ENCODE data around the gene TPPP2. TPM values are rescaled to one million over a fixed set of nuclear protein-coding genes. Genes with fewer than 3 reads are reported as not detected.

The TPPP2 gene
- total RNA-seq, 1 experiment from 2014 or later: not detected

- H3K4me1 Mint-ChIP-seq (ENCODE audit: insufficient read depth, unreplicated experiment): no peaks in the 10 kb centered on the region
- BruUV-seq (replicated peaks): no TSS peak
- no peak for DNase-seq (ENCODE audit: unreplicated experiment)
- H3K9me3 Mint-ChIP-seq (ENCODE audit: unreplicated experiment): no peaks in the 10 kb centered on the region
- TF ChIP-seq, protein P1, sequence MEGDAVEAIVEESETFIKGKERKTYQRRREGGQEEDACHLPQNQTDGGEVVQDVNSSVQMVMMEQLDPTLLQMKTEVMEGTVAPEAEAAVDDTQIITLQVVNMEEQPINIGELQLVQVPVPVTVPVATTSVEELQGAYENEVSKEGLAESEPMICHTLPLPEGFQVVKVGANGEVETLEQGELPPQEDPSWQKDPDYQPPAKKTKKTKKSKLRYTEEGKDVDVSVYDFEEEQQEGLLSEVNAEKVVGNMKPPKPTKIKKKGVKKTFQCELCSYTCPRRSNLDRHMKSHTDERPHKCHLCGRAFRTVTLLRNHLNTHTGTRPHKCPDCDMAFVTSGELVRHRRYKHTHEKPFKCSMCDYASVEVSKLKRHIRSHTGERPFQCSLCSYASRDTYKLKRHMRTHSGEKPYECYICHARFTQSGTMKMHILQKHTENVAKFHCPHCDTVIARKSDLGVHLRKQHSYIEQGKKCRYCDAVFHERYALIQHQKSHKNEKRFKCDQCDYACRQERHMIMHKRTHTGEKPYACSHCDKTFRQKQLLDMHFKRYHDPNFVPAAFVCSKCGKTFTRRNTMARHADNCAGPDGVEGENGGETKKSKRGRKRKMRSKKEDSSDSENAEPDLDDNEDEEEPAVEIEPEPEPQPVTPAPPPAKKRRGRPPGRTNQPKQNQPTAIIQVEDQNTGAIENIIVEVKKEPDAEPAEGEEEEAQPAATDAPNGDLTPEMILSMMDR (IDR thresholded peaks at IDR 0.05; ENCODE audit: unreplicated experiment): no peak
- peaks cover 20% of the 10 kb centered on the region for H3K27me3 Mint-ChIP-seq (ENCODE audit: insufficient read depth, unreplicated experiment)
- no peak overlapping the region for H3K27ac Mint-ChIP-seq (ENCODE audit: low read depth, unreplicated experiment)
- no peak overlapping the region for H3K4me3 Mint-ChIP-seq (ENCODE audit: unreplicated experiment)
- no peaks in the 10 kb centered on the region for H3K36me3 Mint-ChIP-seq (ENCODE audit: insufficient read depth, unreplicated experiment)
- CTCF ChIA-PET: interaction anchor here (0.6 to 14.8 kb wide), 8 partner anchors 8 to 168 kb away, joined by 3 to 391 read pairs (median 6); partner anchors contain the start of gene RNASE7
- intact Hi-C loops (cut with micrococcal nuclease): no loop called here
- POLR2A ChIA-PET: no interaction called here
Observed at GRCh38 chr14:21023174-21023573, 6.8 kb upstream of the TPPP2 start.

DNA sequence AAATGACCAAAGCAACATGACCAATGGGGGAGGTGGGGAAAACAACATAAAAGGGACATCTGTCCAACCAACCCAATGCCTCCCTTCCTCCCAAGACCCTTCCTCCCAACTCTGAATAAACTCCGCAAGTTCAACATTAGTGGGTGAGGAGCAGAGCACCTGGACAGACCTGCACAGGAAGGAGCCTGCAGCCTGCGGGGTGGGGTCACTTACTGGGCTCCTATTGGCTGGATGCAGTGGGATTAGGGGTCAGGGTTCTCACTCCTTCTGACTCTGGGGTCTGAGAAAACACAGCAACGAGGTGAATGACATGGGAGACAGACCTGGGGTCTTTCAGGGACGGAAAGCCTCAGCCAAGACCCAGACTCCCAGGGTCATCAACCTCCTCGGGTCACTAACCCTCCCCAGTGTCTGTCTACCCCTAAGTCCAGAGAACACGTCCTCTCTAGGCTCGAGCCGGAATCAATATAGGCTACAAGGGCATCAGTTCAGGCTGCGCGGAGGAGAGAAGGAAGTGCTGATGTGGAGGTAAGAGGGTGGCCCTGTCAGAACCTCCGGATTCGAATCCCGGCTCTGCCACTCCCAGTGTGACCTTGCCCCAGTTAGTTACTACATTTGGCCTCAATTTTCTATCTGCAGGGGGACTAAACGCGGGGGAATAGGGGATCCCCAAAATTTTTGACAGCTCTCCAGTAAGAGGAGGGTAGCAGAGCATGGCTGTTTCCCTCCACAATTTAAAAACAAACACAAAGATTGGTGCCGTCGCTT, 6.0 kb upstream of the TPPP2 start:
- no peaks in the 10 kb centered on the region for H3K4me1 Mint-ChIP-seq (ENCODE audit: insufficient read depth, unreplicated experiment)
- DNase-seq (ENCODE audit: unreplicated experiment): no peak
- intact Hi-C loops (cut with micrococcal nuclease): no loop called here
- TF ChIP-seq, protein P1 (IDR thresholded peaks at IDR 0.05; ENCODE audit: unreplicated experiment): no peak
- BruUV-seq (replicated peaks): no TSS peak
- H3K36me3 Mint-ChIP-seq (ENCODE audit: insufficient read depth, unreplicated experiment): no peaks in the 10 kb centered on the region
- H3K4me3 Mint-ChIP-seq (ENCODE audit: unreplicated experiment): peak overlapping the region; percentile 51
- no peak overlapping the region for H3K27ac Mint-ChIP-seq (ENCODE audit: low read depth, unreplicated experiment)
- no peaks in the 10 kb centered on the region for H3K9me3 Mint-ChIP-seq (ENCODE audit: unreplicated experiment)
- CTCF ChIA-PET: interaction anchor here (0.6 to 14.8 kb wide), 10 partner anchors 9 to 169 kb away, joined by 3 to 391 read pairs (median 5); partner anchors contain the start of gene RNASE7
- peaks cover 20% of the 10 kb centered on the region for H3K27me3 Mint-ChIP-seq (ENCODE audit: insufficient read depth, unreplicated experiment)
- POLR2A ChIA-PET: interaction anchor here (0.6 to 0.7 kb wide), 2 partner anchors 10 to 27 kb away, joined by 3 to 4 read pairs; no protein-coding TSS in a partner anchor

- no peak within 1 kb of the TSS for H3K27ac Mint-ChIP-seq (ENCODE audit: low read depth, unreplicated experiment)
- POLR2A ChIA-PET: interaction anchor here (0.7 kb wide), 1 partner anchor 28 kb away, joined by 4 read pairs; no protein-coding TSS in a partner anchor
- BruUV-seq (replicated peaks): no TSS peak
- peak; percentile 19 for DNase-seq (ENCODE audit: unreplicated experiment)
- TF ChIP-seq, protein P1 (IDR thresholded peaks at IDR 0.05; ENCODE audit: unreplicated experiment): no peak
- intact Hi-C loops (cut with micrococcal nuclease): no loop called here
- peak within 1 kb of the TSS; percentile 51 for H3K4me3 Mint-ChIP-seq (ENCODE audit: unreplicated experiment)
- no peaks in the 10 kb centered on the region for H3K4me1 Mint-ChIP-seq (ENCODE audit: insufficient read depth, unreplicated experiment)
- CTCF ChIA-PET: interaction anchor here (0.7 to 1.4 kb wide), 3 partner anchors 43 to 1252 kb away, joined by 3 to 4 read pairs (median 3); no protein-coding TSS in a partner anchor
- H3K27me3 Mint-ChIP-seq (ENCODE audit: insufficient read depth, unreplicated experiment): peaks cover 20% of the 10 kb centered on the region
- H3K9me3 Mint-ChIP-seq (ENCODE audit: unreplicated experiment): no peaks in the 10 kb centered on the region
- H3K36me3 Mint-ChIP-seq (ENCODE audit: insufficient read depth, unreplicated experiment): no peaks in the 10 kb centered on the region
Observed at GRCh38 chr14:21024585-21025370, 5.2 kb upstream of the TPPP2 start, which contains the start of gene NDRG2. TSS of gene NDRG2 (minus strand) at chr14:21025061. CDS start at chr14:21023315, 1,746 bp downstream.

Data from MCF 10A (cell line).